B cell (primary cell): ENCODE measurements around the gene KLHL30. TPM values are rescaled to one million over a fixed set of nuclear protein-coding genes. Genes with fewer than 3 reads are reported as not detected.

Source experiments
- ATAC-seq: fragments of 200-7000 bp; cut with Tn5 transposase; one replicate; pipeline ENCODE4 v1.10.0; 2021; ENCODE audit warnings: low read depth, mild to moderate bottlenecking, moderate number of reproducible peaks, moderate library complexity
- CTCF ChIA-PET: fragments of 350-600 bp; sonication (Branson Sonifier 250); formaldehyde crosslinking; loops from one replicate; lab custom pipeline; 2021; ENCODE audit warnings: antibody characterized with exemption, inconsistent platforms; lab: Charles Lee
- POLR2A ChIA-PET: fragments of 350-600 bp; sonication (Branson Sonifier 250); formaldehyde crosslinking; loops from one replicate; lab custom pipeline; 2021; ENCODE audit warnings: antibody characterized with exemption; lab: Charles Lee
- DNase-seq: peaks from one replicate; pipeline ENCODE4 v3.0.0; 2013
- H2AFZ ChIP-seq: 2 replicates; pipeline ENCODE4 v1.6.1; 2012; ENCODE audit warnings: mild to moderate bottlenecking, low read depth, low read length; ENCODE audit not compliant: insufficient read depth, poor library complexity, severe bottlenecking
- H3K27ac ChIP-seq, 2 donors: 1 replicate in 1 of 2; 2 replicates in 1 of 2; pipeline ENCODE4 v1.5.1; 2012 to 2013; ENCODE audit warnings: low read length in 2 of 2, mild to moderate bottlenecking in 2 of 2, moderate library complexity in 1 of 2
- H3K27me3 ChIP-seq, 4 experiments: fragments of 200-600 bp in 1 of 4; sonication (generic) in 1 of 4; replicated peaks in 1 of 4; 1 replicate in 2 of 4; 2 replicates in 2 of 4; pipeline versions ENCODE4 v1.6.1 to v1.7.0; 2013 to 2016; ENCODE audit warnings: low read length in 3 of 4, mild to moderate bottlenecking in 2 of 4, mixed read lengths in 1 of 4, moderate library complexity in 1 of 4; ENCODE audit not compliant: insufficient read depth in 4 of 4, control insufficient read depth in 3 of 4; ENCODE audit errors: control extremely low read depth in 1 of 4
- H3K36me3 ChIP-seq, 2 experiments: replicated peaks in 1 of 2; 1 replicate in 1 of 2; 2 replicates in 1 of 2; pipeline versions ENCODE4 v1.6.1 to v1.7.1; 2013; ENCODE audit warnings: low read length in 1 of 2; ENCODE audit not compliant: insufficient read depth in 2 of 2, control insufficient read depth in 1 of 2; ENCODE audit errors: control extremely low read depth in 1 of 2, extremely low read depth in 1 of 2
- H3K4me1 ChIP-seq, 2 donors: fragments of 200-600 bp in 1 of 2; sonication (generic) in 1 of 2; 1 replicate in 1 of 2; 2 replicates in 1 of 2; pipeline versions ENCODE4 v1.5.1 to v1.6.1; 2013 to 2017; ENCODE audit warnings: low read length in 2 of 2; ENCODE audit not compliant: control insufficient read depth in 2 of 2, insufficient read depth in 2 of 2
- H3K4me2 ChIP-seq: replicated peaks from 2 replicates; pipeline ENCODE3; 2012; ENCODE audit warnings: mild to moderate bottlenecking, low read depth, low read length; ENCODE audit not compliant: poor library complexity, severe bottlenecking
- H3K4me3 ChIP-seq, 5 experiments: fragments of 200-600 bp in 1 of 5; sonication (generic) in 1 of 5; 1 replicate in 3 of 5; 2 replicates in 2 of 5; pipeline versions ENCODE4 v1.5.1 to v1.7.0; 2011 to 2016; ENCODE audit warnings: low read length in 4 of 5, mild to moderate bottlenecking in 4 of 5, low read depth in 2 of 5, control low read depth in 1 of 5, moderate library complexity in 1 of 5; ENCODE audit not compliant: insufficient read depth in 1 of 5; ENCODE audit errors: control extremely low read depth in 1 of 5, extremely low read depth in 1 of 5
- H3K79me2 ChIP-seq: fragments of 200-600 bp; sonication (generic); one replicate; pipeline ENCODE4 v1.6.0; 2016; ENCODE audit warnings: low read length; ENCODE audit not compliant: control insufficient read depth, insufficient read depth
- H3K9ac ChIP-seq: fragments of 200-600 bp; sonication (generic); 2 replicates; pipeline ENCODE4 v1.6.1; 2017; ENCODE audit warnings: mild to moderate bottlenecking, low read length, moderate library complexity
- H3K9me3 ChIP-seq, 3 donors: one replicate each; pipeline versions ENCODE4 v1.6.1 to v1.7.1; 2013; ENCODE audit warnings: low read length in 2 of 3; ENCODE audit not compliant: control insufficient read depth in 2 of 3, insufficient read depth in 1 of 3; ENCODE audit errors: control extremely low read depth in 1 of 3
- H4K20me1 ChIP-seq: 2 replicates; pipeline ENCODE4 v1.6.0; 2012; ENCODE audit warnings: mild to moderate bottlenecking, low read length; ENCODE audit not compliant: insufficient read depth, control insufficient read depth, poor library complexity, severe bottlenecking
- H3K27ac Mint-ChIP-seq: one replicate; pipeline ENCODE4 v1.8.0; 2021; ENCODE audit warnings: mixed read lengths
- H3K27me3 Mint-ChIP-seq: one replicate; pipeline ENCODE4 v1.8.0; 2021; ENCODE audit warnings: mixed read lengths
- H3K4me1 Mint-ChIP-seq: one replicate; pipeline ENCODE4 v1.8.0; 2021; ENCODE audit warnings: mixed read lengths
- H3K4me3 Mint-ChIP-seq: one replicate; pipeline ENCODE4 v1.8.0; 2021; ENCODE audit warnings: mixed read lengths
- H3K9me3 Mint-ChIP-seq: one replicate; pipeline ENCODE4 v1.8.0; 2022; ENCODE audit warnings: mixed read lengths; ENCODE audit not compliant: insufficient read depth
- CTCF ChIP-seq: fragments of 200-600 bp; IDR thresholded peaks from one replicate; pipeline ENCODE4 v1.8.0; 2022; ENCODE audit warnings: antibody characterized with exemption, mild to moderate bottlenecking
- EZH2 ChIP-seq: IDR thresholded peaks from 2 replicates; pipeline ENCODE4 v1.6.1; 2012; ENCODE audit warnings: borderline replicate concordance, low read depth, mild to moderate bottlenecking, moderate library complexity, low read length; ENCODE audit not compliant: insufficient read depth, poor library complexity, severe bottlenecking
- WGBS: methylation state at CpG from one replicate; pipeline ENCODE4 v1.1.5; 2013; ENCODE audit warnings: missing lambda C conversion rate; ENCODE audit not compliant: insufficient coverage; 5-methylcytosine and 5-hydroxymethylcytosine counted together
- intact Hi-C: fragments of 100-400 bp; cut with micrococcal nuclease; formaldehyde crosslinking; loops from one replicate; pipeline ENCODE4 v1.10.0; 2022
- polyA plus RNA-seq: library from polyadenylated mRNA; depleted of rRNA; stranded (reverse); fragments of >200 nt; gene quantifications from 2 replicates; pipeline ENCODE4 v1.2.3, GENCODE V29; 2012
- total RNA-seq, 2 donors: library from RNA; stranded (reverse); fragments of 120-200 nt in 1 of 2; gene quantifications; 1 replicate in 1 of 2; 2 replicates in 1 of 2; pipeline versions ENCODE4 v1.2.3 to v1.2.4, GENCODE V29; 2013 to 2022

KLHL30 gene
- total and polyA plus RNA-seq, 2 donors (not counting 1 experiment from before 2014, with no cell fraction given): not detected

GRCh38 chr2:238129166-238130010, 9.1 kb upstream of the KLHL30 start:
- no peak for DNase-seq

More at GRCh38 chr2:238129166-238130010, 9.1 kb upstream of the KLHL30 start:
- ChIA-PET POLR2A (no interaction called here), CTCF (no interaction called here)
- Histone ChIP-seq H3K27me3 (no peaks in the 10 kb centered on the region), H3K4me1 (peaks cover 0 to 5% of the 10 kb centered on the region in 2 donors), H3K27ac (no peak overlapping the region), H4K20me1 (no peaks in the 10 kb centered on the region), H3K9ac (no peak overlapping the region), H2AFZ (no peak overlapping the region), H3K79me2 (no peaks in the 10 kb centered on the region), H3K4me2 (no peak overlapping the region), H3K4me3 (no peak overlapping the region), H3K36me3 (no peaks in the 10 kb centered on the region), H3K9me3 (peaks cover 0 to 5% (median 0%) of the 10 kb centered on the region in 3 donors)
- Mint-ChIP-seq H3K4me1 (no peaks in the 10 kb centered on the region), H3K4me3 (no peak overlapping the region), H3K9me3 (no peaks in the 10 kb centered on the region), H3K27me3 (no peaks in the 10 kb centered on the region), H3K27ac (no peak overlapping the region)
- 93% methylated on average over 22 of the region's 22 CpGs for whole genome bisulfite sequencing
- no peak for ATAC-seq
- TF ChIP-seq EZH2: no peak
- TF ChIP-seq CTCF: no peak
- intact Hi-C loops: no loop called here
